H9 (cell line): ENCODE measurements around the gene BACH2. TPM values are rescaled to one million over a fixed set of nuclear protein-coding genes. Genes with fewer than 3 reads are reported as not detected.

Experiments used
- DNase-seq: peaks from one replicate; pipeline ENCODE4 v3.0.0-alpha.2; 2017
- H2AFZ ChIP-seq: one replicate; pipeline ENCODE4 v1.6.1; 2013; ENCODE audit warnings: mild to moderate bottlenecking, low read length, control low read depth, moderate library complexity
- H2AK5ac ChIP-seq: 2 replicates; pipeline ENCODE4 v1.6.1; 2013; ENCODE audit warnings: low read length, control low read depth, mixed read lengths; ENCODE audit not compliant: insufficient read length
- H2BK120ac ChIP-seq: one replicate; pipeline ENCODE4 v1.6.1; 2013; ENCODE audit warnings: low read depth, mild to moderate bottlenecking, low read length, control low read depth, inconsistent platforms; ENCODE audit not compliant: poor library complexity, severe bottlenecking
- H2BK12ac ChIP-seq: 2 replicates; pipeline ENCODE4 v1.6.1; 2013; ENCODE audit warnings: low read length, control low read depth, mixed read lengths, low read depth; ENCODE audit not compliant: insufficient read length
- H2BK15ac ChIP-seq: 2 replicates; pipeline ENCODE4 v1.6.1; 2013; ENCODE audit warnings: low read depth, low read length, control low read depth
- H2BK20ac ChIP-seq: one replicate; pipeline ENCODE4 v1.6.1; 2013; ENCODE audit warnings: low read depth, mild to moderate bottlenecking, low read length, control low read depth, inconsistent platforms; ENCODE audit not compliant: poor library complexity, severe bottlenecking
- H2BK5ac ChIP-seq: 2 replicates; pipeline ENCODE4 v1.6.1; 2013; ENCODE audit warnings: low read length, control low read depth, mixed read lengths; ENCODE audit not compliant: insufficient read length
- H3K14ac ChIP-seq: 2 replicates; pipeline ENCODE4 v1.6.1; 2013; ENCODE audit warnings: low read length, control low read depth; ENCODE audit not compliant: insufficient read depth
- H3K18ac ChIP-seq: 2 replicates; pipeline ENCODE4 v1.6.1; 2013; ENCODE audit warnings: low read depth, mild to moderate bottlenecking, mixed read lengths, low read length, control low read depth; ENCODE audit not compliant: insufficient read length
- H3K23ac ChIP-seq: 2 replicates; pipeline ENCODE4 v1.6.1; 2013; ENCODE audit warnings: low read length, control low read depth, mixed read lengths, low read depth; ENCODE audit not compliant: insufficient read length
- H3K23me2 ChIP-seq: 2 replicates; pipeline ENCODE4 v1.6.1; 2013; ENCODE audit warnings: low read depth, mild to moderate bottlenecking, mixed read lengths, low read length, control low read depth; ENCODE audit not compliant: insufficient read length, poor library complexity, severe bottlenecking
- H3K27ac ChIP-seq: 2 replicates; pipeline ENCODE4 v1.5.1; 2013; ENCODE audit warnings: low read length, control low read depth, mixed read lengths, low read depth; ENCODE audit not compliant: insufficient read length
- H3K27me3 ChIP-seq: 2 replicates; pipeline ENCODE4 v1.6.1; 2013; ENCODE audit warnings: low read length, control low read depth, inconsistent platforms; ENCODE audit not compliant: insufficient read depth
- H3K4ac ChIP-seq: 2 replicates; pipeline ENCODE4 v1.6.1; 2013; ENCODE audit warnings: low read depth, mild to moderate bottlenecking, control low read depth, inconsistent platforms, low read length, moderate library complexity
- H3K4me1 ChIP-seq: 2 replicates; pipeline ENCODE4 v1.6.1; 2013; ENCODE audit warnings: low read length, control low read depth, inconsistent platforms; ENCODE audit not compliant: insufficient read depth
- H3K4me2 ChIP-seq: 2 replicates; pipeline ENCODE4 v1.6.1; 2013; ENCODE audit warnings: low read length, control low read depth, mixed read lengths; ENCODE audit not compliant: insufficient read length, insufficient read depth
- H3K56ac ChIP-seq: 2 replicates; pipeline ENCODE4 v1.6.1; 2013; ENCODE audit warnings: low read depth, mild to moderate bottlenecking, mixed read lengths, low read length, control low read depth; ENCODE audit not compliant: insufficient read length
- H3K79me1 ChIP-seq: 2 replicates; pipeline ENCODE4 v1.6.1; 2013; ENCODE audit warnings: low read depth, mild to moderate bottlenecking, moderate library complexity, low read length, control low read depth, inconsistent platforms; ENCODE audit not compliant: insufficient read depth, poor library complexity, severe bottlenecking
- H3K79me2 ChIP-seq: 2 replicates; pipeline ENCODE4 v1.6.1; 2013; ENCODE audit warnings: low read length, control low read depth, inconsistent platforms; ENCODE audit not compliant: insufficient read depth
- H3K9ac ChIP-seq: 2 replicates; pipeline ENCODE4 v1.6.1; 2013; ENCODE audit warnings: low read length, control low read depth, mixed read lengths; ENCODE audit not compliant: insufficient read length; ENCODE audit errors: extremely low read depth
- H3K9me3 ChIP-seq: one replicate; pipeline ENCODE4 v1.6.1; 2013; ENCODE audit warnings: low read depth, low read length, inconsistent platforms; ENCODE audit not compliant: control insufficient read depth
- H3T11ph ChIP-seq: one replicate; pipeline ENCODE4 v1.6.1; 2013; ENCODE audit warnings: mild to moderate bottlenecking, low read length, control low read depth, inconsistent platforms
- H4K20me1 ChIP-seq: one replicate; pipeline ENCODE4 v1.6.1; 2013; ENCODE audit not compliant: control insufficient read depth, insufficient read length, insufficient read depth
- H4K5ac ChIP-seq: 2 replicates; pipeline ENCODE4 v1.6.1; 2013; ENCODE audit warnings: low read depth, mild to moderate bottlenecking, mixed read lengths, low read length, control low read depth; ENCODE audit not compliant: insufficient read length
- H4K8ac ChIP-seq: replicated peaks from 2 replicates; pipeline ENCODE4 v1.6.1; 2013; ENCODE audit warnings: low read length, control low read depth, mixed read lengths, low read depth; ENCODE audit not compliant: insufficient read length
- H4K91ac ChIP-seq: 2 replicates; pipeline ENCODE4 v1.6.1; 2013; ENCODE audit warnings: low read depth, mild to moderate bottlenecking, moderate library complexity, mixed read lengths, low read length, control low read depth; ENCODE audit not compliant: insufficient read length
- H3K27ac Mint-ChIP-seq, 3 experiments: 2 replicates in 2 of 3; 3 replicates in 1 of 3; pipeline ENCODE4 v1.8.0; 2020 to 2021; ENCODE audit warnings: mixed read lengths in 3 of 3, mild to moderate bottlenecking in 1 of 3, moderate library complexity in 1 of 3
- H3K27me3 Mint-ChIP-seq: 2 replicates; pipeline ENCODE4 v1.8.0; 2021; ENCODE audit warnings: low read depth, mild to moderate bottlenecking, moderate library complexity, mixed read lengths
- H3K36me3 Mint-ChIP-seq, 3 experiments: 2 replicates in 2 of 3; 3 replicates in 1 of 3; pipeline ENCODE4 v1.8.0; 2020 to 2021; ENCODE audit warnings: low read depth in 3 of 3, mixed read lengths in 3 of 3; ENCODE audit not compliant: insufficient read depth in 1 of 3
- H3K4me1 Mint-ChIP-seq, 2 experiments: 2 replicates each; pipeline ENCODE4 v1.8.0; 2020; ENCODE audit warnings: mixed read lengths in 2 of 2
- H3K4me3 Mint-ChIP-seq, 2 experiments: 2 replicates in 1 of 2; 3 replicates in 1 of 2; pipeline ENCODE4 v1.8.0; 2020 to 2021; ENCODE audit warnings: mild to moderate bottlenecking in 2 of 2, mixed read lengths in 2 of 2, moderate library complexity in 1 of 2
- H3K9me3 Mint-ChIP-seq, 2 experiments: 2 replicates in 1 of 2; 3 replicates in 1 of 2; pipeline ENCODE4 v1.8.0; 2020; ENCODE audit warnings: mild to moderate bottlenecking in 2 of 2, mixed read lengths in 2 of 2, moderate library complexity in 1 of 2
- CTCF ChIP-seq: fragments of 200-600 bp; sonication (generic); conservative IDR thresholded peaks from 3 replicates; pipeline ENCODE4 v1.8.0; 2021; ENCODE audit warnings: antibody characterized with exemption, mild to moderate bottlenecking
- WGBS: extraction: QIAGEN DNeasy Blood & Tissue Kit; methylation state at CpG from one replicate; pipeline ENCODE4 v1.1.7; 2013; ENCODE audit warnings: missing lambda C conversion rate, low lambda C conversion rate, mixed read lengths; ENCODE audit not compliant: insufficient read length; ENCODE audit errors: extremely low coverage; 5-methylcytosine and 5-hydroxymethylcytosine counted together
- total RNA-seq: library from RNA; stranded (reverse); gene quantifications from 2 replicates; pipeline ENCODE4 v1.2.1, GENCODE V29; 2021

Gene BACH2
- total RNA-seq, 1 experiment from 2014 or later, result 2.0 TPM

- H3K9ac ChIP-seq, result no peak overlapping the region
- no peak for DNase-seq
- no peak overlapping the region for H3K27ac ChIP-seq
Observed at GRCh38 chr6:90087106-90087833, 209.4 kb downstream of the BACH2 start.

More at GRCh38 chr6:90087106-90087833, 209.4 kb downstream of the BACH2 start:
- no peak overlapping the region for H3K18ac ChIP-seq
- H3T11ph ChIP-seq, result no peak overlapping the region
- H2BK15ac ChIP-seq, result no peak overlapping the region
- no peaks in the 10 kb centered on the region for H4K20me1 ChIP-seq
- no peak overlapping the region for H2BK5ac ChIP-seq
- H2AFZ ChIP-seq, result no peak overlapping the region
- no peak overlapping the region for H3K27ac Mint-ChIP-seq
- H3K4me1 Mint-ChIP-seq, result no peaks in the 10 kb centered on the region
- no peak overlapping the region for H3K4me2 ChIP-seq
- no peak overlapping the region for H3K23ac ChIP-seq
- no CpG with 5 or more reads among the region's 5 CpGs for WGBS
- H4K91ac ChIP-seq, result no peak overlapping the region
- H4K8ac ChIP-seq, result no peak overlapping the region
- no peaks in the 10 kb centered on the region for H3K79me1 ChIP-seq
- no peak for TF ChIP-seq CTCF
- H3K27me3 ChIP-seq, result no peaks in the 10 kb centered on the region
- H2BK120ac ChIP-seq, result no peak overlapping the region
- H2BK20ac ChIP-seq, result no peak overlapping the region
- no peaks in the 10 kb centered on the region for H3K4me1 ChIP-seq
- no peak overlapping the region for H3K14ac ChIP-seq
- no peak overlapping the region for H3K4ac ChIP-seq
- no peaks in the 10 kb centered on the region for H3K9me3 Mint-ChIP-seq
- no peak overlapping the region for H2BK12ac ChIP-seq
- H3K56ac ChIP-seq, result no peak overlapping the region
- H4K5ac ChIP-seq, result no peak overlapping the region
- no peaks in the 10 kb centered on the region for H3K79me2 ChIP-seq
- H3K9me3 ChIP-seq, result no peaks in the 10 kb centered on the region
- H3K27me3 Mint-ChIP-seq, result no peaks in the 10 kb centered on the region
- H3K23me2 ChIP-seq, result no peaks in the 10 kb centered on the region
- H3K4me3 Mint-ChIP-seq, result no peak overlapping the region
- H2AK5ac ChIP-seq, result no peak overlapping the region
- no peaks in the 10 kb centered on the region for H3K36me3 Mint-ChIP-seq
